IPS-18c (cell line): ENCODE data around the gene CAPN12.

Experiments used
- H3K4me3 ChIP-seq: 2 replicates; pipeline ENCODE4 v1.7.0; 2013; ENCODE audit warnings: low read depth, mild to moderate bottlenecking, low read length, moderate library complexity; ENCODE audit not compliant: insufficient read depth
- H3K9me3 ChIP-seq: one replicate; pipeline ENCODE4 v1.6.1; 2013; ENCODE audit warnings: mild to moderate bottlenecking, low read length, moderate library complexity; ENCODE audit not compliant: control insufficient read depth, insufficient read depth

Gene CAPN12

GRCh38 chr19:38743394-38744297 is 628 bp downstream of the CAPN12 start:
- Histone ChIP-seq H3K4me3 (no peak overlapping the region), H3K9me3 (no peaks in the 10 kb centered on the region)

- H3K9me3 ChIP-seq = no peaks in the 10 kb centered on the region
- H3K4me3 ChIP-seq = no peak overlapping the region
These were observed 1.4 kb downstream of the CAPN12 start for GRCh38 chr19:38742906-38743305.

DNA sequence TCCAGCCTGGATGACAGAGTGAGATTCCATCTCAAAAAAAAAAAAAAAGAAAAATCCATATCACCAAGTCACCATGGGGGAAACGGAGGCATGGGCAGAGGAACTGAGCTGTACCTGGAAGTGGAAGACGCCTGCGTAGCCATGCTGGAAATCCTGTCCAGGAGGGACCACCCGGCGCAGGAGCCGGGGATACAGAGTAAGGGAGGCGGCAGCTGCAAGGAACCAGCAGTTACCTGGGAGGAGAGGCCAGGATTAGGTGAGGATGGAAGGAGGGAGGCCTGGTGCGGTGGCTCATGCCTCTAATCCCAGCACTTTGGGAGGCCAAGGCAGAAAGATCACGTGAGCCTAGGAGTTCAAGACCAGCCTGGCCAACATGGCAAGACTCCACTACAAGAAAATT is 2.0 kb downstream of the CAPN12 start:
- no peaks in the 10 kb centered on the region for H3K9me3 ChIP-seq
- no peak overlapping the region for H3K4me3 ChIP-seq

DNA sequence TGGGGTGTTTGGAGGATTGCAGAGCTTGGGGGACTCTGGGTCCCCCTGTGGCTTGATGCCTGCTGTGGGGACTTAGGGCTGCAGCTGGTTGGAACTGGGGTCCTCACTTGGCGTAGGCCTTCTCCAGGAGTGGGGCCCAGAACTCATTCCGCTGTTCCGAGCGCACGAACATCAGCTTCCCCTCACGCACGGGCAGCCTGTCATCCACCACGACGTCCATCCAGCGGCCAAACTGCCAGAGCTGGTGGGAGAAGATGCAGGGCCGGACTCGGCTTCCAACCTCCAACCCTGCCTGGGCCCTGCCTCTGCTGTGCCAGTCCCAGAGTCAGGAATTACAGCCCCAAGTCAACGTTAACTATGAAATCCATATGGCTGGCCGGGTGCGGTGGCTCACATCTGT is 2.6 kb downstream of the CAPN12 start:
- no peak overlapping the region for H3K4me3 ChIP-seq
- no peaks in the 10 kb centered on the region for H3K9me3 ChIP-seq

DNA sequence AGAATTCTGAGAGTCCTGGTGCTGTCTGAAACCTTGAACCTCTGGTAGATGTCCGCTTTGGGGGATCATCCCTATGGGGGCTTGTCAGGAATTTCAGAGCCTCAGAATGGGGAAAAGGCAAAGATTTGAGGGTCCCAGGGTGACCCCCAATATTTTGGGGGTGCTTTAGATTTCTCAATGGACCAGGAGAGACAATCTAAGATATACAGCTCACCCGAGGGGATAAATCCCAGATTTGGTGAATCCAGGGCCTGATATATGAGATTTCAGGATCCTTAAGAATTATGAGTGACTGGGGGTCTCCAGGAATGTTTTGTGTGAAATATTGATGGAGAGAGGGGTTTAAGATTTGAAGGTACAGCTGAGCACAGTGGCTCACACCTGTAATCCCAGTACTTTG is 3.3 kb downstream of the CAPN12 start:
- no peak overlapping the region for H3K4me3 ChIP-seq
- no peaks in the 10 kb centered on the region for H3K9me3 ChIP-seq

- Histone ChIP-seq H3K9me3 (no peaks in the 10 kb centered on the region), H3K4me3 (no peak overlapping the region)
These were observed 4.0 kb downstream of the CAPN12 start for GRCh38 chr19:38740257-38740592.

GRCh38 chr19:38739440-38740256 is 4.6 kb downstream of the CAPN12 start:
- Histone ChIP-seq H3K4me3 (no peak overlapping the region), H3K9me3 (no peaks in the 10 kb centered on the region)

- Histone ChIP-seq H3K4me3 (no peak overlapping the region), H3K9me3 (no peaks in the 10 kb centered on the region)
These were observed 6.1 kb downstream of the CAPN12 start for GRCh38 chr19:38737921-38738737.

DNA sequence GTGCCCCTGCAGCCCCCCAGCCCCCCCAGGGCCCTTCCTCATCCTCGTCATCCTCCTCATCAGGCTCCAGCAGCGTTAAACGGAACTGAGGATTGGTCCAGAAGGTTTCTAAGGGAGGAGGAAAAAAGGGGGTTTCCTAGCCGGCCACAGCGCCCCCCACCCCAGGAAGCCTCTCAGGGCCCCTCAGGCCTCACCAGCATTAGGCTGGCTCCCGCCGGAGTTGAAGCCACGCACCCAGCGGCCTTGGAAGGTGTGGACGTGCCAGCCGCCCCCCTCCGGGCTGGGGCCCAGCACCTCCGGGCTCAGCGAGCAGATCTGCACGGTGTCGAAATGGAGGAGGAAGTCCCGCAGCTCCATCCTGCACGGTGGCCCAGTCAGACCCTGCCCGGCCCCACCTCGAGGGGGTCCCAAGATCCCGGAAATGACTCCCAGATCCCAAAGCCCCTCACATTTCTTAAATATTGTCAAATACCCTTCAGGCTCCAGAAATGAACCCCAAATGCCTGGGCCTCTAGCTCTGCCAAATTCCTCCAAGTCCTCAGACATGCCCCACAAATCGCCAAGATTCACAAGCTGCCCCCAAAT is 6.9 kb downstream of the CAPN12 start:
- Histone ChIP-seq H3K9me3 (no peaks in the 10 kb centered on the region), H3K4me3 (no peak overlapping the region)

GRCh38 chr19:38736413-38737280 is 7.6 kb downstream of the CAPN12 start:
- H3K4me3 ChIP-seq = peak overlapping the region; percentile 50
- H3K9me3 ChIP-seq = no peaks in the 10 kb centered on the region

DNA sequence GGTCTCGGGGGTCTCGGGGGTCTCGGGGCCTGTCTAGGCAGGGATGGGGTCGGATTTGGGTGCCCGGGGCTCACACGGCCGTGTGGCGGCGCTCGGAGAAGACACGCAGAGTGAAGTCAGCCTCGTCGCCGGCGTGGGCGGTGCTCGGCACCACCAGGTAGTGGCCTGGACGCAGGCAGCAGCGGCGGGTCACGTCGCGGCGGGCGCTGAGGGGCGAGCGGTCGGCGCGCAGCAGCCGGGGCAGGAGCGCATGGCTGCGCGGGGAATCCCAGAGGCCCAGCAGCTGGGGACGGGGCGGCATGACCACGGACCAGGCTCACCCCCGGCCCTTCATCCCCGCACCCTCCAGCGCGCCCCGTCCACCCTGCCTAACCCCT is 8.2 kb downstream of the CAPN12 start:
- Histone ChIP-seq H3K9me3 (no peaks in the 10 kb centered on the region), H3K4me3 (peak overlapping the region; percentile 50; the same call in 1 of the 2 replicates)

DNA sequence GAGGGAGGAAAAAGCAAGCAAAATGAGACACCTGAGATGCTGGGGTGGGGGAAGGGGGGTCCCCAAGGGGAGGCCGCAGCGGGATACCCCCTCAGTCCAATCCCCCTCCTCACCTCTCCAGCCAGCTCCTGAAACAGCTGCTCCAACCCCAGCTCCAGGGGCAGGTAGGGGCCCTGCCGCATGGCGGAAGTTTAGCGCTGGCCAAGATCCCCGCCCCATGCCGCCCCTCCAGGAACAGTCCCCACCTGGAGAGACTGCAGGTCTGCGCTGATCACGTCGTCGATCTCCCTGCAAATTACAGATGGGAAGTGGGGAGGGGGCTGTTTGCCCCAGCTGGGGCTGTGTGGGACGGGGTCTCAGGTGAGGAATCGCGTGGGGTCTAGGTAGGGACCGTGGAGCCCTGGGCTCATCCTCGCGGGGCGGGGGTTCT is 9.0 kb downstream of the CAPN12 start:
- Histone ChIP-seq H3K9me3 (no peaks in the 10 kb centered on the region), H3K4me3 (peak overlapping the region; percentile 46)

DNA sequence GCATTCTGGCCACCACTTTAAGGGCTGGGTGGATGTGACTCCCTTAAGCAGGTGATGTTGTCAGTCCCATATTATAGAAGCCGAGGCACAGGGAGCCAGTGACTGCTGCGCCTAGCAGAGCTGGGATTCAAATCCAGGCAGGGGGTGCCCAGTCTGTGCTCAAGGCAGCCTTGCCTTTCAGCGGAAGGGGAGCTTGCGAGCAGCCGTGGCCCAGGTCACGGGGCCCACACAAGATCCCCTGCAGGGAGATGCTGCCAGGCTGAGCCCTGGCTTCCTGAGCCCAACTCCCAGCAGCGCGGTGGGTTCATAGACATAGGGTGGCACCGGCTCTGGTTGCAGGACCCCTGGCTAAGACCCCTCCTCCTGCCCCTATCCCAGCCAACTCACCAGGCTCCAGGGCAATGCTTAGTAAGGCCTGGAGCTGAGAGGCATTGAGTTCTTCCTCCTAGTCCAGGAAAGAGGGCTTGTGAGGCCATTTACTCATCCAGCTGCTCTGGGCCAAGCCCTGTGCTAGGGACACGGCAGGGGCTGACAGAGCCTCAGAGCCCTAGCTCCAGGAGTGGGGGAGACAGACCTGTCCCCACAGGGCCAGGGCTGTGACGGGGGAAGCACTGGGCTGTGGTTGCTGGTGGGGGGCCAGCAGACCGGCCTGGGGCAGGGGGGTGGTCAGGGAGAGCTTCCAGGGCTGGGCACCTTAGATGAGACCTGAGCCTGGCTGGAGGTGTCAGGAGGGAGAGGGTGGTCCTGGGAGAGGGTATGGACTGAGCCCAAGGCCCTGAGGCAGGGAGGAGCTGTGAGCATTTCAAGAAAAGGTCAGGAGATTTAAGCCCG is 9.6 kb downstream of the CAPN12 start:
- H3K9me3 ChIP-seq = no peaks in the 10 kb centered on the region
- peak overlapping the region; percentile 46 for H3K4me3 ChIP-seq

GRCh38 chr19:38734176-38734425 is 10.2 kb downstream of the CAPN12 start:
- H3K4me3 ChIP-seq = no peak overlapping the region
- no peaks in the 10 kb centered on the region for H3K9me3 ChIP-seq

- Histone ChIP-seq H3K4me3 (no peak overlapping the region), H3K9me3 (no peaks in the 10 kb centered on the region)
These were observed 10.6 kb downstream of the CAPN12 start for GRCh38 chr19:38733493-38734175.

GRCh38 chr19:38733241-38733492 is 11.1 kb downstream of the CAPN12 start:
- Histone ChIP-seq H3K9me3 (no peaks in the 10 kb centered on the region), H3K4me3 (no peak overlapping the region)
